ENCODE measurements around the gene CTSC.
A peak's percentile ranks its signal among the peaks of the same experiment; 100 is the strongest.
"Not testable (repeated sequence)": the region's sequence is repeated elsewhere in the genome, so short reads cannot be mapped to it uniquely, and the experiment has no call there.

CTSC gene

GRCh38 chr11:88352139-88352538 is 14.6 kb upstream of the CTSC start:
- no peak for DNase-seq (ENCODE audit: low spot score)

GRCh38 chr11:88348870-88349269 is 11.3 kb upstream of the CTSC start:
- no peak for DNase-seq (ENCODE audit: low spot score)

GRCh38 chr11:88345949-88346348 is 8.4 kb upstream of the CTSC start:
- no peak for DNase-seq (ENCODE audit: low spot score)

GRCh38 chr11:88345408-88345807 is 7.9 kb upstream of the CTSC start:
- peak; percentile 18 for DNase-seq (ENCODE audit: low spot score)

- DNase-seq (ENCODE audit: low spot score): no peak
These were observed 7.3 kb upstream of the CTSC start for GRCh38 chr11:88344869-88345268.

GRCh38 chr11:88341522-88342251 is 4.2 kb upstream of the CTSC start:
- DNase-seq (ENCODE audit: low spot score): no peak

- DNase-seq (ENCODE audit: low spot score): no peak
These were observed 2.9 kb upstream of the CTSC start for GRCh38 chr11:88340366-88340935.

GRCh38 chr11:88337987-88338668 is 592 bp upstream of the CTSC start:
- peak; percentile 90 for DNase-seq (ENCODE audit: low spot score)

- peak; percentile 22 for DNase-seq (ENCODE audit: low spot score)
These were observed 2.3 kb downstream of the CTSC start for GRCh38 chr11:88335284-88335683.

- DNase-seq (ENCODE audit: low spot score): no peak
These were observed 3.7 kb downstream of the CTSC start for GRCh38 chr11:88333862-88334261.

GRCh38 chr11:88332851-88333250 is 4.7 kb downstream of the CTSC start:
- peak; percentile 56 for DNase-seq (ENCODE audit: low spot score)

- DNase-seq (ENCODE audit: low spot score): no peak
These were observed 6.6 kb downstream of the CTSC start for GRCh38 chr11:88330826-88331428.

GRCh38 chr11:88329563-88330250 is 7.8 kb downstream of the CTSC start:
- DNase-seq (ENCODE audit: low spot score): no peak

- DNase-seq (ENCODE audit: low spot score): no peak
These were observed 9.9 kb downstream of the CTSC start for GRCh38 chr11:88327462-88328143.

- no peak for DNase-seq (ENCODE audit: low spot score)
These were observed 10.5 kb downstream of the CTSC start for GRCh38 chr11:88327061-88327460.

- no peak for DNase-seq (ENCODE audit: low spot score)
These were observed 11.4 kb downstream of the CTSC start for GRCh38 chr11:88326099-88326498.

- no peak for DNase-seq (ENCODE audit: low spot score)
These were observed 12.8 kb downstream of the CTSC start for GRCh38 chr11:88324562-88325345.

- DNase-seq (ENCODE audit: low spot score): not testable (repeated sequence)
These were observed 14.7 kb downstream of the CTSC start for GRCh38 chr11:88322881-88323280.

GRCh38 chr11:88321412-88321811 is 16.1 kb downstream of the CTSC start:
- not testable (repeated sequence) for DNase-seq (ENCODE audit: low spot score)

GRCh38 chr11:88320149-88320559 is 17.4 kb downstream of the CTSC start:
- DNase-seq (ENCODE audit: low spot score): no peak

- DNase-seq (ENCODE audit: low spot score): no peak
These were observed 19.5 kb downstream of the CTSC start for GRCh38 chr11:88318017-88318416.

Data from RKO (cell line).